Measurements from ENCODE around the gene GPR35. TPM values are rescaled to one million over a fixed set of nuclear protein-coding genes. Genes with fewer than 3 reads are reported as not detected.

The GPR35 gene
- total RNA-seq, 3 donors from 2014 or later: 47.1 to 132 (median 76.8) TPM

DNA sequence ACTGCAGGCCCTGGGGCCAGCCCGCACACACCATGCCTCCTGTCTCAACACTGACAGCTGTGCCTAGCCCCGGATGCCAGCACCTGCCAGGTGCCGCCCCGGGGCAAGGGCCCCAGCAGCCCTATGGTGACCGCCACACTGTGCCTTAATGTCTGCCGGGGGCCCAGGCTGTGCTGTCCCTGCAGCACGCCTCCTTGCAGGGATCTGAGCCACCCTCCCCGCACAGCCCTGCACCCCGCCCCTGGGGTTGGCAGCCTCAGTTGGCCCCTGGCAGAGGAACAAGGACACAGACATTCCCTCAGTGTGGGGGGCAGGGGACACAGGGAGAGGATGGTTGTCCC lies 47.2 kb upstream of the GPR35 start:
- Histone ChIP-seq H3K36me3 (ENCODE audit: low read depth) (peaks cover 3% of the 10 kb centered on the region), H3K4me1 (ENCODE audit: low read depth) (peaks cover 11% of the 10 kb centered on the region), H3K4me3 (no peak overlapping the region), H3K9me3 (no peaks in the 10 kb centered on the region)
- TF ChIP-seq, protein P1, sequence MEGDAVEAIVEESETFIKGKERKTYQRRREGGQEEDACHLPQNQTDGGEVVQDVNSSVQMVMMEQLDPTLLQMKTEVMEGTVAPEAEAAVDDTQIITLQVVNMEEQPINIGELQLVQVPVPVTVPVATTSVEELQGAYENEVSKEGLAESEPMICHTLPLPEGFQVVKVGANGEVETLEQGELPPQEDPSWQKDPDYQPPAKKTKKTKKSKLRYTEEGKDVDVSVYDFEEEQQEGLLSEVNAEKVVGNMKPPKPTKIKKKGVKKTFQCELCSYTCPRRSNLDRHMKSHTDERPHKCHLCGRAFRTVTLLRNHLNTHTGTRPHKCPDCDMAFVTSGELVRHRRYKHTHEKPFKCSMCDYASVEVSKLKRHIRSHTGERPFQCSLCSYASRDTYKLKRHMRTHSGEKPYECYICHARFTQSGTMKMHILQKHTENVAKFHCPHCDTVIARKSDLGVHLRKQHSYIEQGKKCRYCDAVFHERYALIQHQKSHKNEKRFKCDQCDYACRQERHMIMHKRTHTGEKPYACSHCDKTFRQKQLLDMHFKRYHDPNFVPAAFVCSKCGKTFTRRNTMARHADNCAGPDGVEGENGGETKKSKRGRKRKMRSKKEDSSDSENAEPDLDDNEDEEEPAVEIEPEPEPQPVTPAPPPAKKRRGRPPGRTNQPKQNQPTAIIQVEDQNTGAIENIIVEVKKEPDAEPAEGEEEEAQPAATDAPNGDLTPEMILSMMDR (IDR thresholded peaks at IDR 0.05): no peak
- intact Hi-C loops (cut with DNase I, micrococcal nuclease): no loop called here
- no peak for ATAC-seq
- DNase-seq: peak in 1 of 3 donors; percentile 44

DNA sequence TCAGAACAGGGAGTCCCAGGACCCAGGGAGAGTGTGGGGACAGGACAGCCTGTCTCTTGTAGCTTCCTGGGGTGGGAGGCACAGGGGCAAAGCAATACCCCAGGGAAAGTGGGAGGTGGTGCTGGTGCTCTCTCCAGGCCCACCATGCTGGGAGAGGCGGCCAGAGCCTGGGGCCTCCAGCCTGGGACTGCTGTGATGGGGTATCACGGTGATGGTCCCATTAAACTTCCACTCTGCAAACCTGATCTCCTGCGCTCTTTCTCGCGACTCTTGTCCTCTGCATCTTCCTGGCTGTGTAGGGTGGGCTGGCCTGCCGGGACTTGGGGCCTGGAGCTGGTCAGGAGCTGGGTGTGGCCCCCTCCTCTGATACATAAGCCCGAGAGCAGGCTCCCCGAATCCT lies 46.8 kb upstream of the GPR35 start:
- Histone ChIP-seq H3K4me3 (no peak overlapping the region), H3K4me1 (ENCODE audit: low read depth) (peaks cover 11% of the 10 kb centered on the region), H3K9me3 (no peaks in the 10 kb centered on the region), H3K36me3 (ENCODE audit: low read depth) (peaks cover 3% of the 10 kb centered on the region)
- ATAC-seq (no peak), DNase-seq (peak in 1 of 3 donors; percentile 46)
- TF ChIP-seq, protein P1 (IDR thresholded peaks at IDR 0.05): no peak
- intact Hi-C loops (cut with DNase I, micrococcal nuclease): no loop called here

DNA sequence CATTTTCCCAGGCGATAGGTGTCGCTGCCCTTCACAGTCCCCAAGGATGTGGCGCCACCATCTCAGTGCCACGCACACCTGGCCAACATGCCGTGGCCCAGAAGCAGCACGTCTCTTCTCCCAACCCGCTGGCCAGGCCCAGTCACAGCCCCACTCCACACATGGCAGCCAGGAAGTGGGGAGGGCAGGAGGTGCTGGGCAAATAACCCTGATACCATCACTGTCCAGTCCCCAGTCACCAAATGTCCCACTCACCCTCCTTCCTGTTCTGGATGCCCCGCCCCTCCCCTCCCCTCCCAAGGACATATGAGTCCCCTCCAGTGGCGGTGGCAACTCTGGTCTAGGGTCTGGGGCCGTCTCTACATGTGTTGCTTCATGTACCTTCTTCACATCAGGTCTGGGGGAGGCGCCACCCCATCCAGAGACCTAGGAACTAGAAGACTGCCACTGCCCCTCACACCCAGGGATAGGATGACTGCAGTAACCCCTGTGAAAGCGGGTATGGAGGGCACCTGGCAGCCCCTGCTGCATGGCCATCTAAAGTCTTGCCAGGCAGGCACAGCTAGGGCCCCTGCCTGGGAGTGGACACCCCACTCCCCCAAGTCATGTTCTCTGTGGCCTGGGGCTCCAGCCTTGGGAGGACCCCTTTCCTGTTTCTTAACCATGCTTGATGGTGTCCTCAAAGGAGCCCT lies 46.1 kb upstream of the GPR35 start:
- peak; percentile 2 for ATAC-seq
- peak in 1 of 3 donors; percentile 59 for DNase-seq
- H3K4me1 ChIP-seq (ENCODE audit: low read depth): peaks cover 11% of the 10 kb centered on the region
- no peak overlapping the region for H3K4me3 ChIP-seq
- peaks cover 3% of the 10 kb centered on the region for H3K36me3 ChIP-seq (ENCODE audit: low read depth)
- no peaks in the 10 kb centered on the region for H3K9me3 ChIP-seq
- TF ChIP-seq, protein P1 (IDR thresholded peaks at IDR 0.05): no peak
- intact Hi-C loops (cut with DNase I, micrococcal nuclease): no loop called here

DNA sequence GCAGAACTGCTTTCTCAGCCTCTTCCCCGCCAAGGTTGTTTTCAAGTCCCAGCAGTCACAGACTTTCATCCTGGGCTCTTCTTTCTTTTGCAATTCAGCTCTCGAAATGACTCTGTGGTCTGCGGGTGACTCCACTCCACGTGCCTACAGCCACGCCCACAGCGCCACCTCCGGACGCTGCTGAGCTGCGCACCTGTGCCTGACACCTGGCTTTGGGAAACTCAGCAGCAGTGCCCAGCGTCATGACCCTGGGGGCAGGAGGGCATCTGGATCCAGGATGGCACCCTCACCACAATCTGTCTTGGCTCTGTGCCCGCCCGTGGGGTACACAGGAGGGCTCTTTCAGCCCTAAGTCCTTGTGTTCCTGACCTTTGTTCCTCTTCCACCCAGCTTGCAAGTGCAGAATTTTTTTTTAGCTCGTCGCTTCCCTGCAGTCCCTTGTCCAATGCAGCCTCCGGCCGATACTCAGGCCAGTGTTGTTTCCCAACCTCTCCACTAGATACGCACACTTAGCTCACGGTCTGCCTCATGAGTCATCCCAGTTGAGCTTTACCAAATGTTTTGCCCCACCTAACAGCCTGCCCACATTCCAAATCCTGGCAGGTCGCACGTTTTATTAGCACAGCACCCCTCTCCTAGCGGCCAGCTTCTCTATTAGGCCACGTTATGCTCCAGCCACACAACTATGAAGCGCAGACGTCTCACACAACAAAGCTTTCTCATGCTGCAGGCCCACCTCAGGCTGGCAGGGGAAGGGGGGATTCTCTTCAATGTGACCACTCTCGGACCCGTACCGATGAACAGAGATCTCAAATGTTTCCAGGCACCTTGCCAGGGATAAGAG lies 45.3 kb upstream of the GPR35 start:
- TF ChIP-seq, protein P1 (IDR thresholded peaks at IDR 0.05): peak; percentile 55
- Histone ChIP-seq H3K4me3 (no peak overlapping the region), H3K4me1 (ENCODE audit: low read depth) (peaks cover 18% of the 10 kb centered on the region), H3K36me3 (ENCODE audit: low read depth) (peaks cover 3% of the 10 kb centered on the region), H3K9me3 (no peaks in the 10 kb centered on the region)
- intact Hi-C loops (cut with DNase I, micrococcal nuclease): no loop called here
- ATAC-seq: peak; percentile 87
- DNase-seq: peak; percentile 80 to 86 (median 82)

DNA sequence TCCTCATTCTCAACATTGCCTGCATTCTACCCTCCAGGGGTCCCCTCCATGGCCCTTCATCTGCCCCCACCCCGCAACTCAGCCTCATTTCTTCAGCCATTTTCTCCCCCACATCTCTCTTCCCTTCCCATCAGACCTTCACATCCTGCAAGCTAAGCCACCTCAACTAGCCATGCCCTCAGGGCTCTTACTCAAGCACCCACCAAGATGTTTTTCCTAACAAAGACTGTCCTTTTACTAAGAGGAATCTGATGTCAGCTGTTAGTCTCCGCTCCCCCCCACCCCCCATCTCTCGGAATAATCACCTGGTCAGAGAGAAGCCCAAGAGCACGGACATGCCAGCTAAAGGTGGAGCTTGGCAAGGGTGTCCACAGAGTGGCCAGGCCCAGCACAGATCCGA lies 43.5 kb upstream of the GPR35 start:
- no peak overlapping the region for H3K4me3 ChIP-seq
- peaks cover 23% of the 10 kb centered on the region for H3K4me1 ChIP-seq (ENCODE audit: low read depth)
- DNase-seq (no peak), ATAC-seq (no peak)
- H3K9me3 ChIP-seq: no peaks in the 10 kb centered on the region
- intact Hi-C loops (cut with DNase I, micrococcal nuclease): no loop called here
- no peaks in the 10 kb centered on the region for H3K36me3 ChIP-seq (ENCODE audit: low read depth)
- TF ChIP-seq, protein P1 (IDR thresholded peaks at IDR 0.05): no peak

Measured in mucosa of descending colon (tissue), 3 donors.